ENCODE measurements around the gene KANTR. TPM values are rescaled to one million over a fixed set of nuclear protein-coding genes. Genes with fewer than 3 reads are reported as not detected.
A peak's percentile ranks its signal among the peaks of the same experiment; 100 is the strongest.

The KANTR gene
- total RNA-seq, 1 experiment from 2014 or later = 6.8 TPM

GRCh38 chrX:53047228-53047627, 46.7 kb upstream of the KANTR start:
- TF ChIP-seq POLR2AphosphoS5 (IDR thresholded peaks at IDR 0.05; ENCODE audit: low read depth, low read length) = no peak
- no peak for TF ChIP-seq REST (IDR thresholded peaks at IDR 0.05; ENCODE audit: insufficient read depth in 1 of 2, low read depth in 2 of 2, low read length in 1 of 2)
- TF ChIP-seq CTCF (IDR thresholded peaks at IDR 0.05) = peak; percentile 54
- ChIA-PET POLR2A (no interaction called here), CTCF (no interaction called here)
- no TSS peak for BruUV-seq (replicated peaks)
- no peak for ATAC-seq
- no peak for DNase-seq (ENCODE audit: low read depth, low spot score)
- H3K4me3 ChIP-seq (ENCODE audit: low read depth in 2 of 2, low read length in 2 of 2) = no peak overlapping the region
- H3K27ac ChIP-seq (ENCODE audit: low read length) = no peak overlapping the region
- intact Hi-C loops (cut with micrococcal nuclease; ENCODE audit: unreplicated experiment) = no loop called here
- H3K27me3 ChIP-seq (ENCODE audit: control insufficient read depth, insufficient read depth, low read length) = no peaks in the 10 kb centered on the region; the same call in none of the 2 replicates
- no peaks in the 10 kb centered on the region; the same call in 1 of the 2 replicates for H3K36me3 ChIP-seq (ENCODE audit: control insufficient read depth, insufficient read depth, low read length)
- in situ Hi-C loops (cut with HindIII; ENCODE audit: low pct_unique_long_range_greater_than_20kb, low sequenced_read_pairs) = no loop called here
- H3K9me3 ChIP-seq (ENCODE audit: control insufficient read depth, insufficient read depth, low read depth, low read length) = no peaks in the 10 kb centered on the region
- H3K4me1 ChIP-seq (ENCODE audit: control insufficient read depth, insufficient read depth, low read length) = no peaks in the 10 kb centered on the region

GRCh38 chrX:53048169-53049126, 45.5 kb upstream of the KANTR start, which contains the start of gene GPR173:
Gene GPR173, plus strand, starts transcription at chrX:53048789. Its CDS starts 27,833 bp downstream, at chrX:53076622.
- intact Hi-C loops (cut with micrococcal nuclease; ENCODE audit: unreplicated experiment) (no loop called here), in situ Hi-C loops (cut with HindIII; ENCODE audit: low pct_unique_long_range_greater_than_20kb, low sequenced_read_pairs) (no loop called here)
- H3K4me3 ChIP-seq (ENCODE audit: low read depth in 2 of 2, low read length in 2 of 2) = peak within 1 kb of the TSS in 1 of 2 experiments; percentile 27; a peak in 1 of 4 replicates
- no peaks in the 10 kb centered on the region for H3K9me3 ChIP-seq (ENCODE audit: control insufficient read depth, insufficient read depth, low read depth, low read length)
- no peak for DNase-seq (ENCODE audit: low read depth, low spot score)
- TF ChIP-seq SIN3A (IDR thresholded peaks at IDR 0.05; ENCODE audit: borderline replicate concordance, insufficient read depth, low read depth, low read length) = no peak
- no peak for TF ChIP-seq CTCF (IDR thresholded peaks at IDR 0.05)
- no peak for TF ChIP-seq REST (IDR thresholded peaks at IDR 0.05; ENCODE audit: insufficient read depth in 1 of 2, low read depth in 2 of 2, low read length in 1 of 2)
- no peak for TF ChIP-seq POLR2AphosphoS5 (IDR thresholded peaks at IDR 0.05; ENCODE audit: low read depth, low read length)
- no peak for TF ChIP-seq TCF7L2 (IDR thresholded peaks at IDR 0.05; ENCODE audit: low read depth, low read length)
- no peaks in the 10 kb centered on the region for H3K27me3 ChIP-seq (ENCODE audit: control insufficient read depth, insufficient read depth, low read length)
- ChIA-PET CTCF (no interaction called here), POLR2A (no interaction called here)
- no TSS peak for BruUV-seq (replicated peaks)
- no peak within 1 kb of the TSS for H3K27ac ChIP-seq (ENCODE audit: low read length)
- no peaks in the 10 kb centered on the region for H3K4me1 ChIP-seq (ENCODE audit: control insufficient read depth, insufficient read depth, low read length)
- peak; percentile 42; the same call in 1 of the 2 replicates for ATAC-seq
- H3K36me3 ChIP-seq (ENCODE audit: control insufficient read depth, insufficient read depth, low read length) = no peaks in the 10 kb centered on the region; the same call in 1 of the 2 replicates
